ENCODE measurements around the gene TMEM106C. TPM values are rescaled to one million over a fixed set of nuclear protein-coding genes. Genes with fewer than 3 reads are reported as not detected.

The TMEM106C gene
- total RNA-seq, 1 experiment from 2014 or later, result 50.0 TPM

- CTCF ChIA-PET, result interaction anchor here (0.7 to 1.2 kb wide), 3 partner anchors 12 to 240 kb away, joined by 3 to 4 read pairs (median 3); partner anchors contain the start of gene TMEM106C
- BruUV-seq (replicated peaks), result no TSS peak
- Mint-ChIP-seq H3K27ac (ENCODE audit: low read depth, unreplicated experiment) (no peak overlapping the region), H3K9me3 (ENCODE audit: unreplicated experiment) (no peaks in the 10 kb centered on the region), H3K36me3 (ENCODE audit: insufficient read depth, unreplicated experiment) (no peaks in the 10 kb centered on the region), H3K4me3 (ENCODE audit: unreplicated experiment) (no peak overlapping the region), H3K27me3 (ENCODE audit: insufficient read depth, unreplicated experiment) (peaks cover 22% of the 10 kb centered on the region), H3K4me1 (ENCODE audit: insufficient read depth, unreplicated experiment) (peaks cover 1% of the 10 kb centered on the region)
- intact Hi-C loops (cut with micrococcal nuclease), result no loop called here
- no peak for TF ChIP-seq CTCF (IDR thresholded peaks at IDR 0.05; ENCODE audit: unreplicated experiment)
- no peak for DNase-seq (ENCODE audit: unreplicated experiment)
- POLR2A ChIA-PET, result interaction anchor here (1.4 kb wide), 1 partner anchor 20 kb away, joined by 4 read pairs; the partner anchor contains the start of gene TMEM106C
Measured at GRCh38 chr12:47982770-47983169, 19.4 kb downstream of the TMEM106C start.

- BruUV-seq (replicated peaks), result no TSS peak
- no peaks in the 10 kb centered on the region for H3K9me3 Mint-ChIP-seq (ENCODE audit: unreplicated experiment)
- H3K36me3 Mint-ChIP-seq (ENCODE audit: insufficient read depth, unreplicated experiment), result no peaks in the 10 kb centered on the region
- H3K4me1 Mint-ChIP-seq (ENCODE audit: insufficient read depth, unreplicated experiment), result no peaks in the 10 kb centered on the region
- ChIA-PET CTCF (interaction anchor here (0.5 kb wide), 1 partner anchor 82 kb away, joined by 5 read pairs; no protein-coding TSS in a partner anchor), POLR2A (no interaction called here)
- no peak overlapping the region for H3K27ac Mint-ChIP-seq (ENCODE audit: low read depth, unreplicated experiment)
- TF ChIP-seq CTCF (IDR thresholded peaks at IDR 0.05; ENCODE audit: unreplicated experiment), result no peak
- peaks cover 19% of the 10 kb centered on the region for H3K27me3 Mint-ChIP-seq (ENCODE audit: insufficient read depth, unreplicated experiment)
- intact Hi-C loops (cut with micrococcal nuclease), result no loop called here
- no peak overlapping the region for H3K4me3 Mint-ChIP-seq (ENCODE audit: unreplicated experiment)
- DNase-seq (ENCODE audit: unreplicated experiment), result no peak
Measured at GRCh38 chr12:47983541-47984115, 20.2 kb downstream of the TMEM106C start.

- Mint-ChIP-seq H3K9me3 (ENCODE audit: unreplicated experiment) (no peaks in the 10 kb centered on the region), H3K4me1 (ENCODE audit: insufficient read depth, unreplicated experiment) (no peaks in the 10 kb centered on the region), H3K36me3 (ENCODE audit: insufficient read depth, unreplicated experiment) (no peaks in the 10 kb centered on the region), H3K27me3 (ENCODE audit: insufficient read depth, unreplicated experiment) (peaks cover 12% of the 10 kb centered on the region), H3K4me3 (ENCODE audit: unreplicated experiment) (no peak overlapping the region), H3K27ac (ENCODE audit: low read depth, unreplicated experiment) (no peak overlapping the region)
- TF ChIP-seq CTCF (IDR thresholded peaks at IDR 0.05; ENCODE audit: unreplicated experiment), result no peak
- DNase-seq (ENCODE audit: unreplicated experiment), result no peak
- ChIA-PET POLR2A (no interaction called here), CTCF (no interaction called here)
- no TSS peak for BruUV-seq (replicated peaks)
- intact Hi-C loops (cut with micrococcal nuclease), result no loop called here
Measured at GRCh38 chr12:47984331-47984801, 21.0 kb downstream of the TMEM106C start.

- POLR2A ChIA-PET, result interaction anchor here (0.7 kb wide), 1 partner anchor 124 kb away, joined by 3 read pairs; no protein-coding TSS in a partner anchor
- no peaks in the 10 kb centered on the region for H3K36me3 Mint-ChIP-seq (ENCODE audit: insufficient read depth, unreplicated experiment)
- H3K4me1 Mint-ChIP-seq (ENCODE audit: insufficient read depth, unreplicated experiment), result no peaks in the 10 kb centered on the region
- CTCF ChIA-PET, result no interaction called here
- H3K9me3 Mint-ChIP-seq (ENCODE audit: unreplicated experiment), result no peaks in the 10 kb centered on the region
- peaks cover 11% of the 10 kb centered on the region for H3K27me3 Mint-ChIP-seq (ENCODE audit: insufficient read depth, unreplicated experiment)
- H3K27ac Mint-ChIP-seq (ENCODE audit: low read depth, unreplicated experiment), result no peak overlapping the region
- no peak for DNase-seq (ENCODE audit: unreplicated experiment)
- no peak for TF ChIP-seq CTCF (IDR thresholded peaks at IDR 0.05; ENCODE audit: unreplicated experiment)
- intact Hi-C loops (cut with micrococcal nuclease), result no loop called here
- BruUV-seq (replicated peaks), result no TSS peak
- H3K4me3 Mint-ChIP-seq (ENCODE audit: unreplicated experiment), result no peak overlapping the region
Measured at GRCh38 chr12:47985596-47986290, 22.3 kb downstream of the TMEM106C start.

Measured in MCF 10A (cell line).